ENCODE data around the gene SLC49A3. TPM values are rescaled to one million over a fixed set of nuclear protein-coding genes. Genes with fewer than 3 reads are reported as not detected.

SLC49A3 gene
- total and polyA plus RNA-seq, 2 of the 13 experiments (the other 11 are each of a cell fraction or from before 2014, with no cell fraction given), result 0.07 to 0.17 TPM

GRCh38 chr4:674172-675035 lies 14.5 kb downstream of the SLC49A3 start, which contains the start of the genes ATP5ME and MYL5 (continued):
- TF ChIP-seq IRF9 (CRISPR knock-in tag; IDR thresholded peaks at IDR 0.05; ENCODE audit: borderline replicate concordance), result peak; percentile 93; the same call in 1 of the 2 replicates
- no peak for TF ChIP-seq ARID2 (CRISPR knock-in tag; IDR thresholded peaks at IDR 0.05; ENCODE audit: borderline replicate concordance)
- TF ChIP-seq ATRX (CRISPR knock-in tag; IDR thresholded peaks at IDR 0.05; ENCODE audit: borderline replicate concordance), result no peak
- no peak for TF ChIP-seq DNMT1 (CRISPR knock-in tag; IDR thresholded peaks at IDR 0.05)
- TF ChIP-seq ZMAT3 (CRISPR knock-in tag; conservative IDR thresholded peaks at IDR 0.05), result peak; percentile 3; the same call in 1 of the 2 replicates
- no peak for TF ChIP-seq FOXO4 (CRISPR knock-in tag; conservative IDR thresholded peaks at IDR 0.05)
- TF ChIP-seq HNRNPUL1 (IDR thresholded peaks at IDR 0.05; ENCODE audit: low read depth, low read length), result no peak
- no peak for TF ChIP-seq ZNF772 (CRISPR knock-in tag; IDR thresholded peaks at IDR 0.05)
- no peak for TF ChIP-seq ZNF781 (CRISPR knock-in tag; IDR thresholded peaks at IDR 0.05; ENCODE audit: borderline replicate concordance, not compliant biosample characterization)
- 0 out of 4 replicates have a peak, but pooled peaks of 1 of the 2 experiments have one; percentile 2 for TF ChIP-seq MAFK (conservative IDR thresholded peaks at IDR 0.05 in 1 of 2, IDR thresholded peaks at IDR 0.05 in 1 of 2; ENCODE audit: low read length in 2 of 2)
- peak; percentile 80 for TF ChIP-seq RFX5 (IDR thresholded peaks at IDR 0.05; ENCODE audit: low read depth, low read length)
- TF ChIP-seq PLSCR1 (CRISPR knock-in tag; IDR thresholded peaks at IDR 0.05; ENCODE audit: borderline replicate concordance), result no peak; the same call in 1 of the 2 replicates
- no peak for TF ChIP-seq ZNF777 (CRISPR knock-in tag; IDR thresholded peaks at IDR 0.05)
- no peak; the same call in 1 of the 2 replicates for TF ChIP-seq ZKSCAN8 (CRISPR knock-in tag; IDR thresholded peaks at IDR 0.05; ENCODE audit: borderline replicate concordance)
- peak; percentile 83; the same call in 1 of the 2 replicates for TF ChIP-seq ZNF678 (CRISPR knock-in tag; IDR thresholded peaks at IDR 0.05)
- TF ChIP-seq ZSCAN30 (CRISPR knock-in tag; IDR thresholded peaks at IDR 0.05), result no peak
- TF ChIP-seq ATF5 (CRISPR knock-in tag; IDR thresholded peaks at IDR 0.05; ENCODE audit: low read depth), result peak; percentile 65; the same call in 1 of the 2 replicates
- no peak for TF ChIP-seq MATR3 (CRISPR knock-in tag; IDR thresholded peaks at IDR 0.05)
- no peak for TF ChIP-seq ZNF839 (CRISPR knock-in tag; IDR thresholded peaks at IDR 0.05; ENCODE audit: borderline replicate concordance)
- peak; percentile 43; the same call in 1 of the 2 replicates for TF ChIP-seq AHR (CRISPR knock-in tag; IDR thresholded peaks at IDR 0.05)
- peak; percentile 58 for TF ChIP-seq FOSL2 (CRISPR knock-in tag; IDR thresholded peaks at IDR 0.05)
- TF ChIP-seq ZC3H4 (CRISPR knock-in tag; IDR thresholded peaks at IDR 0.05; ENCODE audit: borderline replicate concordance), result no peak; the same call in 1 of the 2 replicates
- peak; percentile 92 for TF ChIP-seq PHF5A (CRISPR knock-in tag; IDR thresholded peaks at IDR 0.05; ENCODE audit: low read depth, unreplicated experiment)
- TF ChIP-seq ZNF143 (CRISPR knock-in tag; IDR thresholded peaks at IDR 0.05), result peak; percentile 60; the same call in 1 of the 2 replicates
- peak; percentile 51 for TF ChIP-seq SP2 (CRISPR knock-in tag; IDR thresholded peaks at IDR 0.05)
- no peak for TF ChIP-seq ZNF10 (CRISPR knock-in tag; IDR thresholded peaks at IDR 0.05; ENCODE audit: borderline replicate concordance, low read depth)
